K562 (cell line): Measurements from ENCODE around the gene LSM4. TPM values are rescaled to one million over a fixed set of nuclear protein-coding genes. Genes with fewer than 3 reads are reported as not detected.

Source experiments
- BRF2 ChIP-seq: IDR thresholded peaks from 3 replicates; pipeline ENCODE4 v1.6.1; 2011; ENCODE audit warnings: borderline replicate concordance, mild to moderate bottlenecking; ENCODE audit not compliant: insufficient read length, insufficient read depth
- CBX5 ChIP-seq: IDR thresholded peaks from 2 replicates; pipeline ENCODE4 v1.6.1; 2014; ENCODE audit warnings: low read depth, borderline replicate concordance
- CHD1 ChIP-seq: fragments of 200-600 bp; sonication (generic); IDR thresholded peaks from one replicate; pipeline ENCODE4 v1.6.1; 2012; ENCODE audit warnings: mild to moderate bottlenecking, moderate library complexity, low read length, inconsistent platforms
- EHMT2 ChIP-seq: fragments of 450-650 bp; IDR thresholded peaks from 2 replicates; pipeline ENCODE4 v1.6.1; 2018; ENCODE audit warnings: antibody characterized with exemption
- GABPB1 ChIP-seq: sonication (generic); formaldehyde crosslinking; IDR thresholded peaks from 2 replicates; pipeline ENCODE4 v1.8.0; 2022; ENCODE audit warnings: mild to moderate bottlenecking, missing genetic modification reagents
- GMEB1 ChIP-seq: fragments of 250-450 bp; sonication (Bioruptor Pico); IDR thresholded peaks from 2 replicates; pipeline ENCODE4 v1.4.0; 2020; ENCODE audit warnings: mild to moderate bottlenecking
- PHF8 ChIP-seq: fragments of 200-600 bp; sonication (generic); IDR thresholded peaks from 2 replicates; pipeline ENCODE4 v1.6.1; 2012; ENCODE audit warnings: mixed run types, mild to moderate bottlenecking, inconsistent platforms, low read length, moderate library complexity, borderline replicate concordance
- POLR2AphosphoS2 ChIP-seq: IDR thresholded peaks from 2 replicates; pipeline ENCODE4 v1.6.1; 2012; ENCODE audit warnings: low read length, improper control_type of control experiment
- PYGO2 ChIP-seq: fragments of 450-650 bp; IDR thresholded peaks from 2 replicates; pipeline ENCODE4 v1.6.1; 2016; ENCODE audit warnings: mild to moderate bottlenecking, missing genetic modification characterization, moderate library complexity, missing compliant biosample characterization
- RBM22 ChIP-seq: fragments of 200-400 bp; formaldehyde crosslinking; IDR thresholded peaks from 2 replicates; pipeline ENCODE4 v1.6.1; 2018; ENCODE audit warnings: low read length, low read depth; ENCODE audit not compliant: poor library complexity, severe bottlenecking
- SIN3B ChIP-seq: fragments of 450-650 bp; IDR thresholded peaks from 2 replicates; pipeline ENCODE4 v1.6.1; 2017; ENCODE audit warnings: low read depth, mild to moderate bottlenecking, moderate library complexity
- SMAD3 ChIP-seq: fragments of 450-650 bp; formaldehyde crosslinking; conservative IDR thresholded peaks from 2 replicates; pipeline ENCODE4 v1.4.0; 2020; ENCODE audit warnings: mild to moderate bottlenecking
- U2AF2 ChIP-seq: fragments of 200-400 bp; formaldehyde crosslinking; optimal IDR thresholded peaks from 2 replicates; pipeline ENCODE3; 2017; ENCODE audit warnings: low read depth, mild to moderate bottlenecking, low read length
- ZNF324 ChIP-seq: fragments of 250-450 bp; sonication (Bioruptor Pico); IDR thresholded peaks from 2 replicates; pipeline ENCODE4 v1.4.0; 2020; ENCODE audit warnings: mild to moderate bottlenecking
- ZNF445 ChIP-seq: fragments of 250-450 bp; sonication (Bioruptor Pico); IDR thresholded peaks from 2 replicates; pipeline ENCODE4 v1.4.0; 2020; ENCODE audit warnings: low read depth, mild to moderate bottlenecking, moderate library complexity
- polyA plus RNA-seq, 8 experiments: library from polyadenylated mRNA; depleted of rRNA in 4 of 8; stranded (reverse) in 5 of 8; unstranded in 3 of 8; fragments of >200 nt; fragmentation: Nextera tagmentation in 2 of 8; fragmentation: Illumina TruSeq in 1 of 8; extraction: Ambion mirVana in 2 of 8; extraction: Trizol in 1 of 8; gene quantifications; 2 replicates each; pipeline versions ENCODE4 v1.2.1 to v1.2.3, GENCODE V29; 2011 to 2014; ENCODE audit warnings: inconsistent platforms in 1 of 8, missing spikeins in 1 of 8
- total RNA-seq, 7 experiments: library from RNA; depleted of rRNA in 6 of 7; stranded (reverse); fragments of >200 nt in 6 of 7; fragmentation: Illumina TruSeq in 2 of 7; extraction: Trizol in 2 of 7; gene quantifications; 2 replicates each; pipeline versions ENCODE4 v1.2.1 to v1.2.3, GENCODE V29; 2011 to 2021; ENCODE audit warnings: low replicate concordance in 1 of 7
- TF ChIP-seq, protein P1 (sequence below), 2 experiments: fragments of 450-650 bp in 1 of 2; sonication (generic) in 1 of 2; formaldehyde crosslinking in 1 of 2; IDR thresholded peaks; 2 replicates each; pipeline versions ENCODE4 v1.7.1 to v1.9.0; 2016 to 2022; ENCODE audit warnings: inconsistent platforms in 1 of 2, mild to moderate bottlenecking in 1 of 2, missing genetic modification reagents in 1 of 2

LSM4 gene
- total and polyA plus RNA-seq, 9 of the 15 experiments (the other 6 are each of a cell fraction or from before 2014, with no cell fraction given), result 11.9 to 763 (median 202) TPM

- TF ChIP-seq, protein P1, sequence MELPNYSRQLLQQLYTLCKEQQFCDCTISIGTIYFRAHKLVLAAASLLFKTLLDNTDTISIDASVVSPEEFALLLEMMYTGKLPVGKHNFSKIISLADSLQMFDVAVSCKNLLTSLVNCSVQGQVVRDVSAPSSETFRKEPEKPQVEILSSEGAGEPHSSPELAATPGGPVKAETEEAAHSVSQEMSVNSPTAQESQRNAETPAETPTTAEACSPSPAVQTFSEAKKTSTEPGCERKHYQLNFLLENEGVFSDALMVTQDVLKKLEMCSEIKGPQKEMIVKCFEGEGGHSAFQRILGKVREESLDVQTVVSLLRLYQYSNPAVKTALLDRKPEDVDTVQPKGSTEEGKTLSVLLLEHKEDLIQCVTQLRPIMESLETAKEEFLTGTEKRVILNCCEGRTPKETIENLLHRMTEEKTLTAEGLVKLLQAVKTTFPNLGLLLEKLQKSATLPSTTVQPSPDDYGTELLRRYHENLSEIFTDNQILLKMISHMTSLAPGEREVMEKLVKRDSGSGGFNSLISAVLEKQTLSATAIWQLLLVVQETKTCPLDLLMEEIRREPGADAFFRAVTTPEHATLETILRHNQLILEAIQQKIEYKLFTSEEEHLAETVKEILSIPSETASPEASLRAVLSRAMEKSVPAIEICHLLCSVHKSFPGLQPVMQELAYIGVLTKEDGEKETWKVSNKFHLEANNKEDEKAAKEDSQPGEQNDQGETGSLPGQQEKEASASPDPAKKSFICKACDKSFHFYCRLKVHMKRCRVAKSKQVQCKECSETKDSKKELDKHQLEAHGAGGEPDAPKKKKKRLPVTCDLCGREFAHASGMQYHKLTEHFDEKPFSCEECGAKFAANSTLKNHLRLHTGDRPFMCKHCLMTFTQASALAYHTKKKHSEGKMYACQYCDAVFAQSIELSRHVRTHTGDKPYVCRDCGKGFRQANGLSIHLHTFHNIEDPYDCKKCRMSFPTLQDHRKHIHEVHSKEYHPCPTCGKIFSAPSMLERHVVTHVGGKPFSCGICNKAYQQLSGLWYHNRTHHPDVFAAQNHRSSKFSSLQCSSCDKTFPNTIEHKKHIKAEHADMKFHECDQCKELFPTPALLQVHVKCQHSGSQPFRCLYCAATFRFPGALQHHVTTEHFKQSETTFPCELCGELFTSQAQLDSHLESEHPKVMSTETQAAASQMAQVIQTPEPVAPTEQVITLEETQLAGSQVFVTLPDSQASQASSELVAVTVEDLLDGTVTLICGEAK (IDR thresholded peaks at IDR 0.05), result peak; percentile 72
- TF ChIP-seq, protein P1 (CRISPR knock-in tag; IDR thresholded peaks at IDR 0.05), result no peak
- TF ChIP-seq GABPB1 (CRISPR knock-in tag) (peak; percentile 89), PYGO2 (tag) (no peak), SMAD3 (CRISPR knock-in tag) (no peak), RBM22 (no peak), ZNF445 (CRISPR knock-in tag) (no peak), POLR2AphosphoS2 (no peak; the same call in 1 of the 2 replicates), CBX5 (no peak), CHD1 (no peak), PHF8 (peak; percentile 89; the same call in 1 of the 2 replicates), BRF2 (no peak), SIN3B (peak; percentile 64; the same call in 1 of the 2 replicates), EHMT2 (no peak), U2AF2 (no peak), ZNF324 (no peak), GMEB1 (peak; percentile 76)
Observed at GRCh38 chr19:18322759-18323460, at the start of gene LSM4 (continued).
